GM18868 (cell line): Measurements from ENCODE around the gene ARHGAP8.

Experiments used
- ATAC-seq: cut with Tn5 transposase; IDR thresholded peaks from one replicate; pipeline ENCODE4 v1.9.1; 2021; ENCODE audit warnings: mild to moderate bottlenecking, moderate library complexity; ENCODE audit not compliant: unreplicated experiment

The ARHGAP8 gene

GRCh38 chr22:44764373-44764772, 12.0 kb downstream of the ARHGAP8 start:
- no peak for ATAC-seq

- ATAC-seq: no peak
Measured at GRCh38 chr22:44764974-44765373, 12.6 kb downstream of the ARHGAP8 start.

- no peak for ATAC-seq
Measured at GRCh38 chr22:44765571-44766285, 13.4 kb downstream of the ARHGAP8 start.

- ATAC-seq: no peak
Measured at GRCh38 chr22:44773082-44773481, 20.7 kb downstream of the ARHGAP8 start.

GRCh38 chr22:44775862-44776261, 23.5 kb downstream of the ARHGAP8 start:
- ATAC-seq: no peak

GRCh38 chr22:44776605-44777363, 24.4 kb downstream of the ARHGAP8 start:
- ATAC-seq: no peak

- ATAC-seq: no peak
Measured at GRCh38 chr22:44777364-44777755, 25.0 kb downstream of the ARHGAP8 start.

- no peak for ATAC-seq
Measured at GRCh38 chr22:44780876-44781449, 28.6 kb downstream of the ARHGAP8 start.

GRCh38 chr22:44782363-44782963, 30.1 kb downstream of the ARHGAP8 start:
- no peak for ATAC-seq

GRCh38 chr22:44783091-44783490, 30.7 kb downstream of the ARHGAP8 start:
- no peak for ATAC-seq

GRCh38 chr22:44783581-44783980, 31.2 kb downstream of the ARHGAP8 start:
- ATAC-seq: no peak

GRCh38 chr22:44786136-44786535, 33.8 kb downstream of the ARHGAP8 start:
- ATAC-seq: no peak

- ATAC-seq: no peak
Measured at GRCh38 chr22:44786610-44787009, 34.2 kb downstream of the ARHGAP8 start.

- ATAC-seq: no peak
Measured at GRCh38 chr22:44787832-44788231, 35.5 kb downstream of the ARHGAP8 start.

GRCh38 chr22:44793106-44793505, 40.7 kb downstream of the ARHGAP8 start:
- ATAC-seq: no peak

- no peak for ATAC-seq
Measured at GRCh38 chr22:44793506-44794172, 41.3 kb downstream of the ARHGAP8 start.

GRCh38 chr22:44795701-44796630, 43.6 kb downstream of the ARHGAP8 start:
- ATAC-seq: no peak

GRCh38 chr22:44797181-44797725, 44.9 kb downstream of the ARHGAP8 start:
- no peak for ATAC-seq

- ATAC-seq: no peak
Measured at GRCh38 chr22:44799077-44799945, 46.9 kb downstream of the ARHGAP8 start.
